Gastroesophageal sphincter (tissue), 3 donors: ENCODE measurements around the gene GJB3.

Source experiments
- CTCF ChIP-seq, 4 experiments: fragments of 200-600 bp in 2 of 4; fragments of 450-650 bp in 2 of 4; sonication (generic) in 1 of 4; IDR thresholded peaks; one replicate each; pipeline ENCODE4 v1.5.1; 2017 to 2019; ENCODE audit warnings: antibody characterized with exemption in 4 of 4, mild to moderate bottlenecking in 2 of 4, moderate library complexity in 2 of 4
- EP300 ChIP-seq: sonication (generic); formaldehyde crosslinking; IDR thresholded peaks from one replicate; pipeline ENCODE4 v1.6.1; 2017; ENCODE audit warnings: antibody characterized with exemption, mild to moderate bottlenecking
- POLR2A ChIP-seq, 2 donors: fragments of 450-650 bp; IDR thresholded peaks; one replicate each; pipeline ENCODE4 v1.6.1; 2017; ENCODE audit warnings: antibody characterized with exemption in 2 of 2, mild to moderate bottlenecking in 2 of 2, moderate library complexity in 1 of 2
- POLR2AphosphoS5 ChIP-seq: sonication (generic); formaldehyde crosslinking; IDR thresholded peaks from one replicate; pipeline ENCODE4 v1.6.1; 2017; ENCODE audit warnings: antibody characterized with exemption

- no peak for TF ChIP-seq CTCF (IDR thresholded peaks at IDR 0.05)
- no peak for TF ChIP-seq POLR2A (IDR thresholded peaks at IDR 0.05)
- TF ChIP-seq POLR2AphosphoS5 = no peak
- no peak for TF ChIP-seq EP300
These were observed 41.2 kb downstream of the GJB3 start for GRCh38 chr1:34822202-34822601.
